GM12874 (cell line): ENCODE measurements around the gene CDC45.

Experiments
- TF ChIP-seq, protein P1 (sequence below): IDR thresholded peaks from 2 replicates; pipeline ENCODE4 v1.5.1; 2011; ENCODE audit warnings: low read depth, mild to moderate bottlenecking, control low read depth, low read length, moderate library complexity; ENCODE audit not compliant: insufficient read depth

The CDC45 gene

GRCh38 chr22:19488884-19489843, 9.4 kb downstream of the CDC45 start:
- TF ChIP-seq, protein P1, sequence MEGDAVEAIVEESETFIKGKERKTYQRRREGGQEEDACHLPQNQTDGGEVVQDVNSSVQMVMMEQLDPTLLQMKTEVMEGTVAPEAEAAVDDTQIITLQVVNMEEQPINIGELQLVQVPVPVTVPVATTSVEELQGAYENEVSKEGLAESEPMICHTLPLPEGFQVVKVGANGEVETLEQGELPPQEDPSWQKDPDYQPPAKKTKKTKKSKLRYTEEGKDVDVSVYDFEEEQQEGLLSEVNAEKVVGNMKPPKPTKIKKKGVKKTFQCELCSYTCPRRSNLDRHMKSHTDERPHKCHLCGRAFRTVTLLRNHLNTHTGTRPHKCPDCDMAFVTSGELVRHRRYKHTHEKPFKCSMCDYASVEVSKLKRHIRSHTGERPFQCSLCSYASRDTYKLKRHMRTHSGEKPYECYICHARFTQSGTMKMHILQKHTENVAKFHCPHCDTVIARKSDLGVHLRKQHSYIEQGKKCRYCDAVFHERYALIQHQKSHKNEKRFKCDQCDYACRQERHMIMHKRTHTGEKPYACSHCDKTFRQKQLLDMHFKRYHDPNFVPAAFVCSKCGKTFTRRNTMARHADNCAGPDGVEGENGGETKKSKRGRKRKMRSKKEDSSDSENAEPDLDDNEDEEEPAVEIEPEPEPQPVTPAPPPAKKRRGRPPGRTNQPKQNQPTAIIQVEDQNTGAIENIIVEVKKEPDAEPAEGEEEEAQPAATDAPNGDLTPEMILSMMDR, result no peak

DNA sequence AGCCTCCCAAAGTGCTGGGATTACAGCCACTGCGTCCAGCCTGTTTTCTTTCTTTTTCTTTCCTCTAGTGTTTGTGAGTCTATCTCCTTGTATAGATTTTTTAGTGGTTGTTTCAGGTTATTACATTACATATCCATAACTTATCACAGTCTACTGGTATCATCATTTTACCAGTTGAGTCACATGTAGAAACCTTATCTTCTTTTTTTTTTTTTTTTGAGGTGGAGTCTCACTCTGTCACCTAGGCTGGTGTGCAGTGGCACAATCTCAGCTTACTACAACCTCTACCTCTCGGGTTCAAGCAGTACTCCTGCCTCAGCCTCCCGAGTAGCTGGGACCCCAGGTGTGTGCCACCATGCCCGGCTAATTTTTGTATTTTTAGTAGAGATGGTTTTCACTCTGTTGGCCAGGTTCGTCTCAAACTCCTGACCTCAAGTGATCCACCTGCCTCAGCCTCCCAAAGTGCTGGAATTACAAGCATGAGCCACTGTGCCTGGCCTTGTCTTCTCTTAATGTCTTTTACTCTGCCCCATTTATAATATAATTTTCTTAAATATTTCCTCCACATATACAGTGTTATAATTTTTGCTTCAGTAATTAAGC, 11.0 kb downstream of the CDC45 start:
- TF ChIP-seq, protein P1, result no peak

- TF ChIP-seq, protein P1, result no peak
Observed at GRCh38 chr22:19492504-19493174, 12.9 kb downstream of the CDC45 start.

DNA sequence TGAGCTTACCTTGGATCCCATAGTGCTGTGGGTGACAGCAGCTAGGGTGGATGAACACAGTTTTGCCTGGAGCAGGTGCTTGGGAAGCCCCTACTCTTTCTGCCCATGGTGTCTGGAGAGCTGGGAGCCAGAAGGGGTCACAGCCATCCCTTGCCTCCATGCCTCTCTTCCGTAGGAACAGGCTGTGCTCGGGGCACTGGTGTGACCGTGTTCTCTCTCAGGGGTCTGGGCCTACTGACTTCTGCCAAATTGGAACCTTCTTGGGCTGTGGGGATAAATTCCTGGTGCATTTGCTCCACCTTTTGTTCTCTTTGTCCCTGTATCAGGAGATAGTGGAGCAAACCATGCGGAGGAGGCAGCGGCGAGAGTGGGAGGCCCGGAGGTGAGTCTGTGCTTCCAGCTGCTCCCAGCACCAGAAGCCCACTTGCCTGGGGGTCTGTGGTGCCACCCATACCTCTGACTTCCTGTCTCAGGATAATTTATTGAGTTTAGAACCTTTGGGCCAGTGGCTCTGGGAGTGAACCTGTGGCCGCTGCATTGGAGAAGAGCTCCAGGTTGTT, 14.4 kb downstream of the CDC45 start:
- TF ChIP-seq, protein P1, result no peak

DNA sequence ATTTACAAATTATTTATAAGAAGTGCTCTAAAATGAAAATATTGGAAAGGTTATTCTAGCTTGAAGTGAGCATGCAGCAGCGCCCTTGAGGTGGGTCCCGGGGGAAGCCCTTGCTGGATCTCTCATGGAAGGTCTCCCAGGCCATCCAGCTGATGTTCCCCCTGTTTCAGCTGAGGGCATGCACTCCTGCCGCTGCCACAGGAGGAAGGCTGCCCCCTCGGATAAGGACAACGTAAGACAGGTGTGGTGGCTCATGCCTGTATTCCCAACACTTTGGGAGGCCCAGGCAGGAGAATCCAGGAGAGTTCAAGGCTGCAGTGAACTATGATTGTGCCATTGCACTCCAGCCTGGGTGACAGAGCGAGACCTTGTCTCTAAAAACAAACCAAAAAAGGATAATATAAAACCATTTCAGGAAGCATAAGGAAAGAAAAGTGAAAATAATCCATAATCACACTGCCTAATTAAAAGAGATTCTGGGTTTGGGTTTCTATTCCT, 15.0 kb downstream of the CDC45 start:
- TF ChIP-seq, protein P1, result no peak

GRCh38 chr22:19495562-19496323, 16.0 kb downstream of the CDC45 start:
- TF ChIP-seq, protein P1, result no peak
